KMS-11 (cell line): Measurements from ENCODE around the gene CCL24.
"Not testable (repeated sequence)": the region's sequence is repeated elsewhere in the genome, so short reads cannot be mapped to it uniquely, and the experiment has no call there.

Source experiments
- H2AFZ ChIP-seq: fragments of 200-600 bp; sonication (generic); 2 replicates; pipeline ENCODE4 v1.6.1; 2016; ENCODE audit warnings: antibody characterized with exemption, mixed run types, low read depth
- H3K27ac ChIP-seq: fragments of 200-600 bp; sonication (generic); 2 replicates; pipeline ENCODE4 v1.6.1; 2016; ENCODE audit warnings: mild to moderate bottlenecking, mixed run types
- H3K27me3 ChIP-seq: fragments of 200-600 bp; sonication (generic); 2 replicates; pipeline ENCODE4 v1.6.1; 2017; ENCODE audit warnings: mild to moderate bottlenecking, low read depth, mixed run types, moderate library complexity; ENCODE audit not compliant: insufficient read depth
- H3K36me3 ChIP-seq: fragments of 200-600 bp; sonication (generic); 2 replicates; pipeline ENCODE4 v1.6.1; 2017; ENCODE audit warnings: mild to moderate bottlenecking, mixed run types; ENCODE audit not compliant: insufficient read depth
- H3K4me1 ChIP-seq: fragments of 200-600 bp; sonication (generic); 2 replicates; pipeline ENCODE4 v1.6.1; 2016; ENCODE audit warnings: mild to moderate bottlenecking, low read depth, mixed run types; ENCODE audit not compliant: poor library complexity, severe bottlenecking
- H3K4me2 ChIP-seq: fragments of 200-600 bp; sonication (generic); 2 replicates; pipeline ENCODE4 v1.7.0; 2016; ENCODE audit warnings: mild to moderate bottlenecking, mixed run types
- H3K4me3 ChIP-seq: fragments of 200-600 bp; sonication (generic); IDR thresholded peaks from 2 replicates; pipeline ENCODE4 v1.6.1; 2017; ENCODE audit warnings: low read depth, low read length, mixed read lengths; ENCODE audit not compliant: insufficient read depth
- H3K79me2 ChIP-seq: fragments of 200-600 bp; sonication (generic); 2 replicates; pipeline ENCODE4 v1.6.1; 2016; ENCODE audit warnings: low read depth, mixed run types; ENCODE audit not compliant: insufficient read depth
- H3K9ac ChIP-seq: fragments of 200-600 bp; sonication (generic); 2 replicates; pipeline ENCODE4 v1.6.1; 2016; ENCODE audit warnings: mild to moderate bottlenecking, mixed run types
- H4K20me1 ChIP-seq: fragments of 200-600 bp; sonication (generic); 2 replicates; pipeline ENCODE4 v1.6.1; 2016; ENCODE audit warnings: mild to moderate bottlenecking, mixed run types; ENCODE audit not compliant: insufficient read depth
- CTCF ChIP-seq: fragments of 200-600 bp; sonication (generic); conservative IDR thresholded peaks from 2 replicates; pipeline ENCODE4 v1.6.1; 2017; ENCODE audit warnings: low read depth, mild to moderate bottlenecking, antibody characterized with exemption, low read length, moderate library complexity, mixed read lengths

The CCL24 gene

DNA sequence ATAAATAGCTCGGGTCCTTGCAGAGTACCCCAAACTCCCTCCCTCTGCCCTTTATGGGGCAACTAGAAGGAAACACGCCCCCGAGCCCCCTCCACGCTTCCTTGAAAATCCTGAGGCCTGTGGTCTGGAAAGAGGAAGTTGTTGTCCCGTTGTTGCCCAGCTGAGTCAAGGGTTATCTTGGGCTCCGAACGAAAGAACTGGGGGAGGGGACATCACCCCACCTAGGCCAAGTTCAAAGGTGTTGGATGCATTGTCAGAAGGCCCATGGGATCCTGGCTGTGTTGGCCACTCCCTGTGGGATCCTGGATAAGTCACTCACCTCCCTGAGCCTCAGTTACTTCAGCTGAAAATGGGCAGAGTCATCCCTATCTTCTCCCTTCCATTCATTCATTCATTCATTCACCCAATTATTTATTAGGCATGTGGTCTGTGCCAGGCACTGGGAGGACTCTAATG is at the start of gene CCL24:
TSS of gene CCL24 (minus strand) at position 26 of the 456 bp plus-strand sequence. CDS start 91 bp downstream, outside the sequence.
- H3K27me3 ChIP-seq, result no peaks in the 10 kb centered on the region
- H3K4me2 ChIP-seq, result no peak within 1 kb of the TSS
- no peak for TF ChIP-seq CTCF

DNA sequence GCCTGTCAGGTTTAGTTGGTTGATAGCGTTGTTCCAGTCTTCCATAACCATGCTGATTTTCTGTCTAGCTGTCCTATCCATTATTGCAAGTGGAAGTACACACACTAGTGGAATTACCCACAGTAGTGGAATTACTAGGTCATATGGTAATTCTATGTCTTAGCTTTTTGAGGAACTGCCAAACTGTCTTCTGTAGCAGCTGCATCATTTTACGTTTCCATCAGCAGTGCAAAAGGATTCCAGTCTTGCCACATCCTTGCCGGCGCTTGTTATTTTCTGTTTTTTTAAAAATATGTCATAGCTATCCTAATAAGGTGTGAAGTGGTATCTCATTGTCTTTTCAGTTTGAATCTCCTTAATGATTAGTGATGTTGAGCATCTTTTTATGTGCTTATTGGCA is 48.0 kb upstream of the CCL24 start:
- Histone ChIP-seq H4K20me1 (no peaks in the 10 kb centered on the region), H3K27ac (no peak overlapping the region), H3K4me2 (no peak overlapping the region), H3K79me2 (no peaks in the 10 kb centered on the region), H2AFZ (no peak overlapping the region), H3K4me3 (no peak overlapping the region), H3K4me1 (peaks cover 12% of the 10 kb centered on the region), H3K9ac (no peak overlapping the region), H3K27me3 (no peaks in the 10 kb centered on the region), H3K36me3 (no peaks in the 10 kb centered on the region)
- TF ChIP-seq CTCF, result no peak

More for the DNA sequence above, at the start of gene CCL24:
- Histone ChIP-seq H3K4me1 (no peaks in the 10 kb centered on the region), H2AFZ (no peak within 1 kb of the TSS), H3K79me2 (no peaks in the 10 kb centered on the region), H3K4me3 (no peak within 1 kb of the TSS), H3K9ac (no peak within 1 kb of the TSS), H3K36me3 (no peaks in the 10 kb centered on the region), H3K27ac (no peak within 1 kb of the TSS), H4K20me1 (no peaks in the 10 kb centered on the region)

GRCh38 chr7:75858410-75858809 is 44.8 kb upstream of the CCL24 start:
- H3K9ac ChIP-seq, result no peak overlapping the region

DNA sequence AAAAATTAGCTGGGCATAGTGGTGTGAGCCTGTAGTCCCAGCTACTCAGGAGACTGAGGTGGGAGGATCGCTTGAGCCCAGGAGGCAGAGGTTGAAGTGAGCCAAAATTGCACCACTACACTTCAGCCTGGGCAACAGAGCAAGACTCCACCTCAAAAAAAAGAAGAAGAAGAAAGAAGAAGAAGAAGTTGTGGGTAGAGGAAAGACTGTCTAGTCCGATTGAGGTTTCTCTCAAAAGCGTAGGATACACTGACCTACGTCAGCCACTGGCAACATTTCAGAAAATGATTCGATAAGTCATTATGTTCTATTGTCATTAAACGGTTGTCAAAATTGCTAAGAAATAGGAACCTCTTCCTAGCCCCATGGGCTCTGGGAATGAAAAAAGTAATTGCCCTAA is 42.9 kb upstream of the CCL24 start:
- H3K9ac ChIP-seq, result no peak overlapping the region
- H4K20me1 ChIP-seq, result no peaks in the 10 kb centered on the region
- no peak overlapping the region for H3K27ac ChIP-seq
- H3K36me3 ChIP-seq, result no peaks in the 10 kb centered on the region
- H3K79me2 ChIP-seq, result no peaks in the 10 kb centered on the region
- H3K4me1 ChIP-seq, result no peaks in the 10 kb centered on the region
- H2AFZ ChIP-seq, result no peak overlapping the region
- no peak for TF ChIP-seq CTCF
- H3K4me2 ChIP-seq, result no peak overlapping the region
- no peak overlapping the region for H3K4me3 ChIP-seq
- no peaks in the 10 kb centered on the region for H3K27me3 ChIP-seq

More at GRCh38 chr7:75858410-75858809, 44.8 kb upstream of the CCL24 start:
- no peak overlapping the region for H3K27ac ChIP-seq
- no peak overlapping the region for H3K4me2 ChIP-seq
- H3K4me1 ChIP-seq, result no peaks in the 10 kb centered on the region
- no peaks in the 10 kb centered on the region for H3K36me3 ChIP-seq
- no peaks in the 10 kb centered on the region for H4K20me1 ChIP-seq
- TF ChIP-seq CTCF, result no peak
- H3K4me3 ChIP-seq, result no peak overlapping the region
- no peaks in the 10 kb centered on the region for H3K79me2 ChIP-seq
- no peaks in the 10 kb centered on the region for H3K27me3 ChIP-seq
- no peak overlapping the region for H2AFZ ChIP-seq

DNA sequence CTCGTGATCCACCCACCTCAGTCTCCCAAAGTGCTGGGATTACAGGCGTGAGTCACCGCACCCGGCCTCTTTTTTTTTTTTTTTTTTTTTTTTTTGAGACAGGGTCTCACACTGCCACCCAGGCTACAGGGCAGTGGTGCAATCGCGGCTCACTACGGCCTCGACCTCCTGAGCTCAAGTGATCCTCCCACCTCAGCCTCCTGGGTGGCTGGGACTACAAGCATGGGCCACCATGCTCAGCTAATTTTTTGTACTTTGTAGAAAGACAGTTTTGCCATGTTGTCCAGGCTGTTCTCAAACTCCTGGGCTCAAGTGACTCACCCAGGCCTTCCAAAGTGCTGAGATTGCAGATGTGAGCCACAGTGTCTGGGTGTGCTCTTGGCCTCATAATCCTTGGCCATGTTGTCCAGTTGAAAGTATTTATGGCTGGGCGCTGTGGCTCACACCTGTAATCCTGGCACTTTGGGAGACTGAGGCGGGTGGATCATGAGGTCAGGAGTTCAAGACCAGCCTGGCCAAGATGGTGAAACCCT is 41.3 kb upstream of the CCL24 start:
- not testable (repeated sequence) for H3K4me2 ChIP-seq, H3K27me3 ChIP-seq, H3K27ac ChIP-seq, H3K79me2 ChIP-seq, H4K20me1 ChIP-seq, H2AFZ ChIP-seq, H3K36me3 ChIP-seq, H3K9ac ChIP-seq, H3K4me3 ChIP-seq, H3K4me1 ChIP-seq
